GM19099 (cell line): ENCODE data around the gene TMEM250.

Experiments used
- POLR2A ChIP-seq: IDR thresholded peaks from 3 replicates; pipeline ENCODE4 v1.6.1; 2011; ENCODE audit warnings: low read depth; ENCODE audit not compliant: insufficient read length; ENCODE audit errors: extremely low read depth

Gene TMEM250

DNA sequence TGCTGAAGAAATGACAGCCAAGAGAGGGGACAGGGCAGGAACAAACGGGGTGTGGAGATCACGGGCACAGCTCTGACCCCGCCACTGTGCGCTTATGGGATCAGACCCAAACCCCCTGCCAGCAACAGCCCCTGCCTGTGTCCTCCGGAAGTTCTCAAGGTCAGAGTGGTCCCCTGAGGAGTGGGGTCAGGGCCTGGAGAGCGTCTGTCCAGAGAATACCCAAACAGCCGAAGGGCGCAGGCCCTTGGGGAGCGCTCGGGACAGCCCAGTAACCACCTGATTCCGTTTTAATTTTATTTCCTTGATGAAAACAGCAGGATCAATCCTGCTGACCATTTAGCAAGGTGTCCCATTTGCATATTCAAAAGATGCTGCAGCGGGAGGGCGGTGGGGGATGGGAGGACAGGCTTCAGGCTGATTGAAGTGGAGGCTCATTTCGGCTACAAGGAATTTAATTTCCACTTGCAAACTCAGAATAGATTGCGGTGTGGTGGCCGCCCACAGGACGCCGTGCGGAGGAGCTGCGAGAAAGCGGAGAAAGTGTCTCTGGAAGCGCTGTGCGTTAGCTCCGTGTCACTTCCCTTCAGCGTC lies 32.6 kb upstream of the TMEM250 start:
- no peak for TF ChIP-seq POLR2A

DNA sequence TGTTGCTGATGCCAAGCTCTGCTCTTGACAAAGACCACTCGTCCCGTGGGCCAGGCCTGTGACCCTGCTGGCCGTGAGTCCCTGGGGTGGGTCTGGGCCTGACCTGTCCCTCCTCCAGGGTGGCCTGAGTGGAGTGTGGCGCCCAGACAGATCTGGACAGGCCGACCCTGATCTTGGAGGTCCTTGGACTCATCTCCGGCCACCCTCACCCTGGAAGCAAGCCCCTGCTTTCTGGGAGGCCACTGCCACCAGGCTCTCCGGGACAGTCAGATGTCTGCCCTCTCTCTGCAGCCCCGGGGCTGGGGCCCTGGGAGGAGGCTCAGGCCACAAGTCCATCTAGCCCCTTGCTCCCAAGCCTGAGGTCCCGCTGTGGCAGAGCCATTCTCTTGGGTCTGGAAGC lies 31.2 kb upstream of the TMEM250 start:
- TF ChIP-seq POLR2A: no peak

DNA sequence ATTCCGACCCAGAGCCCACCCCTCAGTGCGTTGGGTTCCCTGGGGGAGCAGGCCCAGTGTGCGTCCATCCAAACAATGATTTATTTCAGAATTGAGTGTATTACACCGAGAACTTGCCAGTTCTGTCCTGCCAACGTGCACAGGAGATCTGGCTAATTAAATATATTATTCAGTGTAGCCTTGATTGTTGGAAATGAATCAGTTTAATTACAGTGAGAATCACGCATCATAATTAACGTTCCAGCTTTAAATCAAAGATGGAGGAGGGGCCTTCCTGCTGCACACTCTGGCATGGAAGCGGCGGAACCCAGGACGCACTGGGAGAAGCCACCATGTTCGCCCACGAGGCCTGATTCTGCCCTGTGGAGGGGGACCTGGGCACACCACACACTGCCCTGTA lies 30.7 kb upstream of the TMEM250 start:
- no peak for TF ChIP-seq POLR2A

DNA sequence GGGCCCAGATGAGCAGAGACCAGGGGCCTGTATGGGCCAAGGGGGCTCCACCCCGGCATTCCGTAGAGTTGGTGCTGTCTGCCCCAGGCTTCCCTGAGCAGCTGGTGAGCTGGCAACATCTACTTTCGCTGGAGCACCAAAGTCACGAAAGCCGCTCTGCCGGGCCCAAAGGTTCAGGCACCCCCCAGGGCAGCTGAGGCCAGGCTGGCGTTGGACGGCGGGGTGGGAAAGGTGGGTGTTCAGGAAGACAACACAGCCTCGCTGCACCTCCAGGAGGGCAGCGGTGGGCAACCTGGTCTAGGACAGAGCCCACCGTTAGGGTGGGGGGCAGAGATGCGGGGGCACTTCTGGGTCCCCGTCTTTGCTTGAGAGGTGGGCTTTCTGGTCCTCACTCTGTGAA lies 30.1 kb upstream of the TMEM250 start:
- no peak for TF ChIP-seq POLR2A

DNA sequence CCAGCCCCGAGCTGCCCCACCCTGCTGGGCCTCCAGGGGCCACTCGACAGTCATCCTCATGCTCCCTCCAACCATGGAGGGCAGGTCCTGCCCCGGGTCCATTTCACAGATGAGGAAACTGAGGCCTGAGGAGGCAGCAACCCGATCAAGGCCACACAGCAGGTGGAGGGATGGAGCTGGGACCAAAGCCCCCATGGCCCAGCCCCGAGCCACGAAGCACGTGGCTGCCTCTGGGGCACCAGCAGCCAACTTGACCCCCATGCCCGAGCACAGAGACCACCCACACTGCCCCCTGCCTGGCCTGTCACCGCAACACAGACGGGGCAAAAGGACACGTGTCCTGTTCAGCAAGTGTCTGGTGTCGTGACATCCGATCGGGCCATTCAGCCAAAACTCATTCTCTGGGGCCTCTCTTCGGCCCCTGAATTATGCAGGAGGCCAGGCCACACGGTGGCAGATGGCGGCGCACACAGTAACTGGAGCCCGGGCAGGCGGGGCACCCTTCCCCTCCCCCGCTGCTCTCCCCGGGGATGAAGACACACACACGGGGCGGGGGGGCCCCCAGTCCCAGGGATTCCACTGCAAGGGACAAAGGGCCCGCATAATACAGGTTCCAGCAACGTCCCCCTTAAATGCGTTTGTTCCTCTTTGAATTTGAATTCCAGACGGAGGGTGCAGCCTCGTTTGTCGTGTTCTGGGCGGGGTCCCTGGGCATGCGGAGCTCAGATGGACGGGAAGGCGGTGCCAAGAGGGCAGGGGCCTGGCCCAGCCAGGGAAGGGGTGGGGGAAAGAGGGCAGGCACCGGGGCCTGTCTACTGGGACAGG lies 29.4 kb upstream of the TMEM250 start:
- TF ChIP-seq POLR2A: no peak

DNA sequence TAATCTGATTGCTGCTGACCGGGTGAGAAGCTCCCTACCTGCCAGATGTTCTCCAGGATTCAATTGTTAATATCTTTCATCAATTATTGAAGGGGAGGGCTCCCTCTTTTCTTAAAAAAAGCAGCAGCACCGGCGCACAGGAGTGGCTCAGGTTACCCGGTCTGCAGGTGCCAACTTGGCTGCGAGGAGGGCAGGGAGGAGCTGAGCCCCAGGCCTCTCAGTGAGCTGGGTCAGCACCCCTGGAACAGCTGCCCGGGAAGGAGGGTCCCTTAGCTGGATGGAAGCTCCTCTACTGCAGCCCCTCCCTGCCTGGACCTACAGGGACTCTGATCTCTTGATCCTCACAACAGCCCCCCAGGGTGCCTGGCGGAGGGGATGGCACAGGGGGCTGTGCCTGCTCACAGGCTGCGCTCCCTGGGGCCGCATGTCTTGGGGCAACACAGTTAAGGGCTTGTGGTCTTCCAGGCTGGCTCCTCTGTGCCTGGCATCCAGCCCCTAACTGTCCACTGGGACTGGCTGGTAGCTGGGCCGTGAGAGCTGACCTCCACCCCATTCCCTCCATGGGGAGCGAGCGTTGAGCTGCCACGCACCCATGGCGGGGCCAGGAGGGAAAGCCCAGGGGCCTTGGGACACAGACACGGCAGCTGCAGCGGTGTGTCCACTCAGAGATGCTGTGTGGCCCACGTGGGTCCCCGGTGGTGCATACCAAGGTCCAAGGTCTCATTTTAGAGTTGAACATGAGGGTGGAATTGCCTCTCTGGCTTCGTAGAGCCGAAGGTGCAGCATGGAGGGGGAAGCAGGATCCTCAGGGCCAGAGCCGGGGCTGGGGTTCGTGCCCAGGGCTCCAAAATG lies 28.6 kb upstream of the TMEM250 start:
- TF ChIP-seq POLR2A: no peak

DNA sequence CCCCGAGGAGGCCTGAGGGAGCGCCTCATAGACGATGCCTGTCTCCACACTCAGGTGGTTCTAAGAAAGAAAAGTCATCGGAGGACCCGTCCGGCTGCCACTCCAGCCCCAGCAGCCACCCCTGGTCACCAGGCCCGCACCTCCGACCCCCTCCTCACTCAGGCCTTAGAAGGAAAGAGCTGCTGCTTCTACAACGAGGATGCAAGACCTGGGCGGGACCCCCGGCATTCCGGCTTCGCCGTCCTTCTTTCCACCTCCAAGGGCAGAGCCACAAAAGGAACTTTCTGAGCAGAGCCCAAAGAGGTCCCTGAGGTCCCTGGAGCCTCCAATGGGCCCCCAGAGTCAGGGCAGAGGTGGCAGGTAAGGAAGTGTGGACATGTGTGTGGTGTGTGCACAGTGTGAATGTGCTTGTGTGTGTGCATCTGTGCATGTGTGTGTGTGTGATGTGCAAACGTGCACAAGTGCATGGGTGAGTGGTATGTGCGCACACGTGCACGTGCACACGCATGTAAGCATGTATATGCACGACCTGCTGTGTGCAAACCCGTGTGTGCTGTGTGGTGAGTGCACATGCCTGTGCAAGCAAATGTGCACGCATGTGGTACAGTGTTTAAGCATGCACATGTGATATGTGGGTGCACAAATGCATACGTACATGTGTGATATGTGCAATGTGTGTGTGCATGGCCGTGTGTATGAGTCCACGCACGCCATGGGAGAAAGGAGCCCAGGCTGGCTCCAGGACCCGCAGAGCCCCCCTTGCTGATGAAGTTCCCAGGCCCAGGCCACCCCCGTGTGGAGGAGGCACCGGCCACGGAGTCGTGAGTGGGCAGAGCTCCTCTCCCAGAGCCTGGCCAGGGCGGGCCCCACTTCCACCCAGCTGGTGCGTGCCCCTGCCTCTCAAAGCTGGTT lies 27.7 kb upstream of the TMEM250 start:
- no peak for TF ChIP-seq POLR2A

DNA sequence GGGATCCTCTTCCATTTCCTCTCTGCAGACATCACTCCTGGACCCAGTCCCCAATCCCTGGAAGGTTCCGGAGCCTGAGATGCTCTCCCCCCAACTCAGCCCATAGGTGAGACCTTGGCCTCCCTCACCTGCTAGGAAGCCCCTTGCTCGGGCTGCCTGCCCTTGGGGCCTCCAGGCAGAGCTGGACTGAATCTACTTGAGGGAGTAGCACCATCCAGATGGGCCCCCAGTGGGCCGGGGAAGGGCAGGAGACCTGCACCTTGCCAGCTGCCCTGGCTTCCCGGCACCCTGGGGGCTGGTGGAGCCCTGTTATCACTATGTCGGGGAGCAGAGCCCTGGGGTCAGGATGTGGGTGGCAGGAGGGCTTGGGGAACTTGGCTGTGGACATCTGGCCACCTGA lies 26.9 kb upstream of the TMEM250 start:
- TF ChIP-seq POLR2A: no peak

DNA sequence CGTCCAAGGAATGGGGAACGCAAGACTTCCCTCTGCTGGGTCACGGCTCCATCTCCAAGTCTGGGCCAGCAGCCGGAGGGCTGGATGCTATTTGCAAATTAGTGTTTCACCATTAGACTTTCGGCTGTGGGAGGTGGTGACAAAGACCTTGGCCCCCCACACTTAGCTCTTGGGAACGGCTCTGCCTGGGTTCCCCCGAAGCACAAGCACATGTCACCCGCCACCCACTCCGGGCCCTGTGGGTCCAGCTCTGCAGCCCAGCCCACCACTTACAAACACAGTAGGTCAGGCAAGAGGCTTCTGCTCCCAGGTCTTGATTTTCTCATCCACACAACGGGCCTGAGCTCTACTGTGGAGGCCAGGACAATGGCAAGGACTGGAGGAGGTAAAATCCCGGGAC lies 25.8 kb upstream of the TMEM250 start:
- TF ChIP-seq POLR2A: no peak

DNA sequence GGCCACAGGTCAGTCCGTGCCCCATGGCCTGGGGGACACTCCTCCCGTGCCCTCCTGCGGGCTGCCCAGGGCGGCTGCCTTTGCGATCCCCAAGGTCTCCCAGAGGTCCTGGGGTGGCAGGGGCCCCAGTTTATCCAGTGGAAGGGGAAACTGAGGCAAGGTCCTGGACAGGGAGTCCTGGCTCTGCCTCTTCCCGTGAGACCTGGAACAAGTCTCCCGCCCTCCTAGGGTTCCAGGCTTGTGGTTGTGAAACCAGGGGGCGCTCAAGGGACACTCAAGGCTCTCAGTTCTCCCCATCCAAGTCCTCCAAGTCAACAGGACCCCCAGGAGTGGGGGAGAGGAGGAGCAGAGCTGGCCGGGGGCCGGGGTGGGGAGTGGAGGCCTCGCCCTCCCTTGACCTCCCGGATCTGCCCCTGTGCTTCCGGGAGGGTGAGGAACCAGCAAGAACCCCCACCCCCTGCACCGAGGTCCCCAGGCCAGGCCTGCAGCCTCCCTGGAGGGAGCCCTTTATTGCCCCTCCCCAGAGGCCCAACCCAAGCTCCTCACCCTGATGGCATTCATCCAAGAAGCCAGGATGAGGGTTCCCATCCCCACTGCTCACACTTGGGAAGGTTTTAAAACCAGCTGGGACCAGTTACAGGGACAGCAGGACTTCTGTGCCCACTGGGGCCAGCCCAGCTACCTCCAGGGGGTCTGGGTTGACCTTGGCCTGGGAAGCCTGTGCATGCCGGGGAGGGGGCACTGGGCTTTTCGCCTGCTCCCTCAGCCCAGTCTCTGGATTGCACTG lies 24.7 kb upstream of the TMEM250 start:
- no peak for TF ChIP-seq POLR2A

DNA sequence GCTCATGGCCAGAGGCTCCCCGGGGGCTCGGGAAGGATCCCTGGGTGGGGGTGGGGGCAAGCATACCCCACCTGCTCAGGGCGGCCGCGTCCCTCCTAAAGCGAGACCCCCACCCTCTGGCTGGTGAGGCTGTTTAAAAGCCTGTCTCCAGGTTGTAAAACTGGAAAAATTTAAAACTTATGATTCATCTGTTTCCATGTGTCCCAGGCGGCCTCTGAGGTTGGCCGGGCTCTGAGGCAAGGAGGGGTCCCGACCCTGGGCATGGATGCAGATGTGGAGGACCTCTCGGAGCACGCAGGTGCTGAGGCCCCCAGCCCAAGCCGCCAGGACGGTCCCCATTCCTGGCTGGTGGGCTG lies 24.2 kb upstream of the TMEM250 start:
- TF ChIP-seq POLR2A: no peak

DNA sequence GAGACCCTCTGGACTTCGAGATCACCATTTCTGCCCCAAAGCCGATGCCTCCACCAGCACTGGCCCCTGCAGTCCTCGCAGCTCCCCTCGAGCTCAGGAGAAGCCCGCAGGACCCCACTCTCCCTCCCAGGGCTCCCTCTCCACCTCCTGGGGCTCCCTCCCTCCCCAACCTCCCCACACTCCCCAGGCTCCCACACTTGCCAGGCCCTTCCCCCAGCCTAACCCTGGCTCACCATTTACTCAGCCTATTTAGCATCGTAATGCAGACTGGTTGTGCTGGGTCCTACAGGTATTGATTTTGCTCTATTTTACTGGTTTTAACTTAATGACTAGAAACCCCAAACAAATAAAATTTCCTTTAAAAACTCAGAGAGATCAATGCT lies 23.7 kb upstream of the TMEM250 start:
- no peak for TF ChIP-seq POLR2A

DNA sequence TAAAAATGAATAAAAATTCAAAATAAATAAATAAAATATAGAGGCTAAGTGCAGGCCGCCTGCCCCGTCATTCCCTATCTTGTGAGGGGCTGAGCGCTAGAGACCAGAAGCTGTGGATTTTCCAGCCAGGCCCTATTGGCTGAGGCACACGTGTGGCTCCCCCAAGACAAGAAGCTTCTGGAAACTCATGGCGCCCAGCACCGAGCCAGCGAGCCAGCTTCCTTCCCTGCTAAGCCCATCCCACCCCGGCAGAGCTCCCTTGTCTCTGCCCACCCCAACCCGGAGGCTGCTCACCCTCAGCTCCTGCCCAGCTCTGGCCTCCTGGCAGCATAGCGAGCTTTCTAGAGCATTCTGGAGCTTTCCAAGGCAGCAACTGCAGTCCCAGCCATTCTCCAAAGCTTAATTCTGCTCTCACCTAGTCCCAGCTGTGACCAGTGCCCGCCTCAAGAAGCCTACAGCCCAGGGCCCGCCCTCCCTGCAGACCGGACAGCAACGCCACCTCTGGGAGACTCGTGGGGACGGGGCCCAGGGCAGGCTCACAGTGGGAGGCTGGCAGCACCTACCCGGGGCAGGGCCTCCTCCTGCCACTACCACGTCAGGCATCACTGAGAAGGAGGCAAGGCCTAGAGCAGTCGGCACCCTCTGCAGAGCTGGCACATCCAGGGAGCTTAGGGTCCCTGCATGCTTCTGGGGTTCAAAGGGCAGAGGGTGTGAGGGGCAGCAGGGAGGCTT lies 23.2 kb upstream of the TMEM250 start:
- no peak for TF ChIP-seq POLR2A
